GM19025 (cell line): Measurements from ENCODE around the gene MYO1B.

ENCODE experiments used
- ATAC-seq: cut with Tn5 transposase; IDR thresholded peaks from one replicate; pipeline ENCODE4 v1.9.1; 2021; ENCODE audit warnings: mild to moderate bottlenecking, low read depth, moderate library complexity; ENCODE audit not compliant: unreplicated experiment

MYO1B gene

DNA sequence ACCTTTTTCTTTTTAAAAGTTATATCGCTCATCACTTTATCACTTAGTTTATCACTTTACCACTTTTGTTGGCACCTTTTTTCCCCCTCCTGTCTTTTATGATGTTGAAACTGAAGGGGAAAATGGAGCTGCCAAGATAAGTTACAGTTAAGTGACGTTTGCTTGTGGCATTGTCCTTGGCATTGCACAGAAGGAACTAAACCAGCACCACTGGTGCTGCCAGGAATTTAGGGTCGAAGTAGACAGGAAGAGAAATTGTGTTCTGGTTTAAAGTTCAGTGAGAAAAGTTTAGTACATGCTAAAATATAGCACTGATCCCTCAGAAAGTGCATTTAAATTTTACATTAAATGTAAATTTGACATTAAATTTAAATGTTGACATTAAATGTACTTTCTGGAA is 49.9 kb downstream of the MYO1B start:
- ATAC-seq = no peak

DNA sequence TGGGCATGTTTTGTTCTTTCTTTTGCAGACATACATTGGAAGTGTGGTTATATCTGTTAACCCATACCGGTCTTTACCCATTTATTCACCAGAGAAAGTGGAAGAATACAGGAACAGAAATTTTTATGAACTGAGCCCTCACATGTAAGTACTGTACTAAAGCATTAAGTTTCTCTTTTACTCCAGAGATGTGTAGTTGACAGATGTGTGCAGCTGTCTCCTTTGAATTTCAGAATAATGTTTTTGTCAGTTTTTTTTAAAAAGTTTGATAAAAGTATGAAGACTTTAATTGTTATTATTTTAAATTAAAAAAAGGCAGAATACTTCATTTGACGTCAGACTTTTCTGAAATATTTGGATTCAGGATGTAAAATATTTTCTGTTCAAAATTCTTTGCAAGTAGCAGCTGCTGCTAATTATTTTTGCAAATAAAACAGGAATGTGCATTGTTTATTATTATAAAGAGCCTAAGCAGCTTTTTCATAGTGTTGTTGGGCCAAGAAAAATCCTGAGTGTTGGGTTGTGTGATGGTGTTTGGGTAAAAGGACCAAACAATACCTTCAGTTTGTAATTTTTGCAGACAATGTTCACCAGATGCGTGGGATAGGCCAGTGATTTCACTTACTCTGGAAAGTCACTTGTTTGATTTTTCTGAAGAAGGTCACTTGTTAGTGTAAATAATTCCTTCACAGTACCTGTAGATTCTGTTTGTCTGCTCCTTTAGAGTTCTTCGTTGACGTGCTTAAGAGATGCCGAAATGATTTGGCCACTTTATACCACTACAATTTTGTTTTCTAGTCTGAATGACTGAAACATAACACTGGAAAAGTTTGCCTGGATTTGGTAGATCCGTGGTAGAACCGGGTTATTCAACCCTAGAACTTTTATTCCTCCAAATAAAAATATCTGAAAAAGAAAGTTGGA is 51.1 kb downstream of the MYO1B start:
- ATAC-seq = no peak

GRCh38 chr2:191297033-191297432 is 51.8 kb downstream of the MYO1B start:
- no peak for ATAC-seq

DNA sequence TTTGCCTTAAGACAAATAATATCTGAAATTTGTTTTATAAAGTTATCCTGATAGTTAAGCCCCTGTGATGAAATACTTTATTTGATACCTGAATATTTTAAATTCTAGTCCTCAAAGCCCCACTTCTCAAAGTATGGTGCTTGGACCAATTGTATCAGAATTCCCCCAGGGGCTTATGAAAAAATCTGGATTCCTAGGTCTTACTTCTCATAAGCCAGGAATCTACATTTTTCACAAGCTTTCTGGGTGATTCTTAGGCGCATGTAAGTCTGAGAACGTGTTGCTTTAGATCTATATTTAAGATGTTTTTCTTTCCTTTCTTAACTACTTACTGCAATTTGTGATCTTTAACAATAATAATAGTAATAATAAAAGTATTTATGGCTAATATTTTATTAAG is 53.1 kb downstream of the MYO1B start:
- no peak for ATAC-seq

DNA sequence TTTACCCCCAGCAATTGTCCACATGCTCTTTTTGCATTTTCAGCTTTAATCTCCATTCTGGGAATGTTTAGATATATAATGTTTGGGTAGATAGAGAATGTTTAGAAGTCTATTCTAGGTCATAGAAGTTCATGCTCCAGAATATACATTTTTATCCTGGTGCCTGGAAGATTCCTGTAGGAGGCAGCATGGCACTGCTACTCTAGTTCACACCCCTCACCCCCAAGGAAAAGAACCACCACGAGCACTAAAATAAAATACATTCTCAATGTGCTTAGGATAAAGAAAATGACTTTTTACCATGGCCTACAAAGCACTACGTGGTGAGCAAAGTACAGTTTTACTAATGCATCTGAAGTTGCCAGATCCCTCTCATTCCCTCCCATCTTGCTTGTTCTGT is 53.8 kb downstream of the MYO1B start:
- no peak for ATAC-seq

- no peak for ATAC-seq
Measured at GRCh38 chr2:191299866-191300265, 54.7 kb downstream of the MYO1B start.

DNA sequence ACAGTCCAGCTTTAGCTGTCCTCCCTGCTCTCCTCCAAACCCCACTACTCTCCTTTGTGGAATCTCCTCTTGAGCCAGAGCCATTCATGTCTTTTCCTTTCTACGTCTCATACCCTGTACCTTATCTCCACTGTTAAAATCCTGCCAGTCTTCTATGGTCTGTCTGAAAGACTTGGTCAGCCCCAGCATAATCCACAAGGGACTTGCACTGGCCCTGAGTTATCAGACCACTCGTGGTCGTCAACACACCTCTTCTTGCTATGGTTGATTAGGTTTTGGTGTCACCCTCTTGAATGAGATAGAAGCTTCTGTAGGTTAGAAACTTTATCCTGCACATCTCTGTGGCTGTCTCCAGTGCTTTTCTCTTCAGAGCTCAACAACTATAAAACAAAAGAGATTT is 56.8 kb downstream of the MYO1B start:
- ATAC-seq = no peak

DNA sequence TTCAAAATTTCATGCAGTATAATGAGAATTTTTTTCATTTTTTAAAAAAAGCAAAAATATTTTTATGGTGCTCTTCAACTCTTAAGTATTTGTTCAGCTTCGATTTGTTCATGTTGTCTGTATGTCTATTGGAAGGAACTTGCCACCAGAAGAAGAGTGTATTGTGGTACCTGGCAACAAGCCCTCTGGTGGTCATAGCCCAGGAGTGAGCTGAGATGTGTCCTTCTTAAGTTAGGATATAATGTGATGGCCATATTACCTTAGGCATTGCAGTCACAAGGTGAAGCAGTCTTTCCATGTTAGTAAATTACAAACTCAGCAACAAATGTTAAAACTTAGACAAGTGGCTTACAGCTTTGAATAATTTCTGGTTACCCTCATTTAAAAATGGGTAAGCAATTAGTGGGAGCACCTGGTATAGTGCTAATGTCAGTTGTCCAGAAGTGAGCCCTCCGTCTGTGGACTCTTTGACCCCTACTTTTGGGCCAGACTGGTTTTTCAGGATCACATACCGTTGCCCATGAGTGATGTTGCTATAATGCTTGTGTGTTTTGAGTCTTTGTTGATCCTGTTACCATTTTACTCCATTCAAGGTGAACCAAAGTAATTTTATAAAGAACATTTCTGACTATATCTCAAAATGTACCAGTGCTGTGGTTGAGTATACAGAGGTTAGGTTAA is 57.4 kb downstream of the MYO1B start:
- no peak for ATAC-seq

GRCh38 chr2:191303140-191304005 is 58.2 kb downstream of the MYO1B start:
- no peak for ATAC-seq

DNA sequence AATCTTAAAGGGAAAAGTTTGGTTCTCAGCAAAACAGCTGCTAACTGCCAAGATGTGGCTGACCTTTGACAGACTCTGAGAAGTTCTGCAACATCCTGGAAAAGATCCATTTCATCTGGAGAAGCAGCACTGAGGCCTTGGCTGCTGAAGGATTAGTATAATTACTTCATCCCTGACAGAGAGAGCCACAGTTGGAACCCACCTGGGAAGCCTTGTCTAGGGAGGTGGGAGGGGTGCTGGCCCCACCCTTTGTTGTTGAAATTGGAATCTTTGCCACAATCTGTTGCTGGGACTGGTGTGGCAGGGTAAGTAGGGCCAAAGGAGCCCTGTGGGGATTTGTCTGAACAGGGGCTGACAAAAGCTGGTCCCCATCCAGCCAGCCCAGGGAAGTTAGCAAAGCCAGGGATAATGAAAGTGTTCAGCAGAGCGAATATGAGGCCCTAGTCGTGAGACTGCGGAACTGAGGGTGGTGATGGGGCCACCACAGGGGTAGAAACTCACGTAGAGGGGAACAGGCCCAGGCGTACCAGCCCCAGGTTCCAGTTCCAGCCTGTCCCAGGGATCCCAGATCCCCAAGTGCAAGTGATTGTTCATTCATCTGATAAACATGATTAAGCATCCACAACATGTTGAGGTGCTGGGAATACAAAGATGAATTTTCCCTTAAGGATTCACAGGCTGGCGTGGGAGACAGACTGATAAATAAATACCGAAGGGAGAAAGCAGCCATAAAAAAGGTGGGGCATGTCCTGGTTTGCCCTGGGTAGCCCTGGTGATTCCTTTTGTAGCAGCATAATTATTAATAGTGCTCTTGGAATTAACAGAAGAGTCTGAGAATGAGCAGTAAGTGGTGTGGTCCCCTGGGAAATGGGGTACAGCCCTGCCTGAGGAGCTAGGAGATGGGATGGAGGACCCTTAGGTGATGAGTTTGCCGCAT is 60.0 kb downstream of the MYO1B start:
- no peak for ATAC-seq

- no peak for ATAC-seq
Measured at GRCh38 chr2:191308026-191308425, 62.8 kb downstream of the MYO1B start.

GRCh38 chr2:191311156-191311555 is 66.0 kb downstream of the MYO1B start:
- no peak for ATAC-seq

GRCh38 chr2:191311627-191312026 is 66.4 kb downstream of the MYO1B start:
- ATAC-seq = no peak

GRCh38 chr2:191312163-191312562 is 67.0 kb downstream of the MYO1B start:
- no peak for ATAC-seq

- no peak for ATAC-seq
Measured at GRCh38 chr2:191312662-191313061, 67.5 kb downstream of the MYO1B start.

- no peak for ATAC-seq
Measured at GRCh38 chr2:191314697-191315364, 69.6 kb downstream of the MYO1B start.

DNA sequence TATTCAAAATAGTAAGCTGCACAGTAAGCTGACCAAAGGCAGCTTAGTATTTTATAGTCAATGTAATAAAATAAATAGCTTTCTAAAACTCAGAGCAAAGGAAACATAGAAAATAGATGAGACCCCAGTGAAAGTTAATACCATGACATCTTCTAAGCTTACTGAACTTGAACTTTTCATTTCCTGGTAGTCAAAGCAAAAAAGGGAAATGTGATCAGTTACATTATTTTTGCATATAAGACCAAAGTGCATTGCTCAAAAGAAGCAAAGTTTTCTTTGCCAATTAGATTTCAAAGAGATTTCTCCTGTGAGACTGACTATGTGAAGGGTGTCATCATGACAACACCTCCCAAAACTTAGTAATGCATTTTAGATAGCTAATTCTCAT is 70.2 kb downstream of the MYO1B start:
- no peak for ATAC-seq

- ATAC-seq = no peak
Measured at GRCh38 chr2:191316246-191316994, 71.2 kb downstream of the MYO1B start.
